Measurements from ENCODE around the gene ANO6.

The ANO6 gene

GRCh38 chr12:45415393-45415817 lies 199.5 kb downstream of the ANO6 start:
- no peak for DNase-seq

- DNase-seq: no peak
Observed at GRCh38 chr12:45416126-45416525, 200.2 kb downstream of the ANO6 start.

GRCh38 chr12:45418520-45418919 lies 202.6 kb downstream of the ANO6 start:
- peak; percentile 87 for DNase-seq

- no peak for DNase-seq
Observed at GRCh38 chr12:45419317-45419814, 203.5 kb downstream of the ANO6 start.

- DNase-seq: no peak
Observed at GRCh38 chr12:45421736-45422135, 205.8 kb downstream of the ANO6 start.

GRCh38 chr12:45423931-45424330 lies 208.0 kb downstream of the ANO6 start:
- DNase-seq: no peak

- DNase-seq: no peak
Observed at GRCh38 chr12:45425426-45425825, 209.5 kb downstream of the ANO6 start.

GRCh38 chr12:45426294-45426693 lies 210.4 kb downstream of the ANO6 start:
- no peak for DNase-seq

GRCh38 chr12:45427042-45427441 lies 211.1 kb downstream of the ANO6 start:
- no peak for DNase-seq

GRCh38 chr12:45429831-45430230 lies 213.9 kb downstream of the ANO6 start:
- no peak for DNase-seq

- no peak for DNase-seq
Observed at GRCh38 chr12:45431126-45431525, 215.2 kb downstream of the ANO6 start.

GRCh38 chr12:45432710-45433109 lies 216.8 kb downstream of the ANO6 start:
- no peak for DNase-seq

- DNase-seq: no peak
Observed at GRCh38 chr12:45433441-45433868, 217.6 kb downstream of the ANO6 start.

- no peak for DNase-seq
Observed at GRCh38 chr12:45434094-45434493, 218.2 kb downstream of the ANO6 start.

- peak; percentile 5 for DNase-seq
Observed at GRCh38 chr12:45435945-45436710, 220.2 kb downstream of the ANO6 start.

GRCh38 chr12:45439039-45439438 lies 223.1 kb downstream of the ANO6 start:
- no peak for DNase-seq

GRCh38 chr12:45446013-45446412 lies 230.1 kb downstream of the ANO6 start:
- no peak for DNase-seq

- DNase-seq: no peak
Observed at GRCh38 chr12:45458238-45458637, 242.3 kb downstream of the ANO6 start.

- DNase-seq: no peak
Observed at GRCh38 chr12:45458854-45459807, 243.2 kb downstream of the ANO6 start.

GRCh38 chr12:45462506-45462905 lies 246.6 kb downstream of the ANO6 start:
- no peak for DNase-seq

- peak; percentile 26 for DNase-seq
Observed at GRCh38 chr12:45464699-45465098, 248.8 kb downstream of the ANO6 start.

GRCh38 chr12:45468751-45469615 lies 253.1 kb downstream of the ANO6 start:
- peak; percentile 40 for DNase-seq

- no peak for DNase-seq
Observed at GRCh38 chr12:45469902-45470301, 254.0 kb downstream of the ANO6 start.
